ENCODE results near the gene OR2V2.
"Not testable (repeated sequence)": the region's sequence is repeated elsewhere in the genome, so short reads cannot be mapped to it uniquely, and the experiment has no call there.

The OR2V2 gene

GRCh38 chr5:181146927-181147636, at the start of gene OR2V2:
TSS of gene OR2V2 (plus strand) at chr5:181147586. CDS start at chr5:181154943, 7,357 bp downstream.
- not testable (repeated sequence) for DNase-seq

- not testable (repeated sequence) for DNase-seq
These were observed 49.5 kb upstream of the OR2V2 start for GRCh38 chr5:181097759-181098491.

GRCh38 chr5:181098762-181099601, 48.4 kb upstream of the OR2V2 start:
- DNase-seq = no peak

GRCh38 chr5:181099602-181100086, 47.7 kb upstream of the OR2V2 start:
- no peak for DNase-seq

GRCh38 chr5:181100121-181100875, 47.1 kb upstream of the OR2V2 start:
- DNase-seq = no peak

- DNase-seq = not testable (repeated sequence)
These were observed 46.2 kb upstream of the OR2V2 start for GRCh38 chr5:181101030-181101641.

- DNase-seq = not testable (repeated sequence)
These were observed 45.3 kb upstream of the OR2V2 start for GRCh38 chr5:181101930-181102674.

- DNase-seq = not testable (repeated sequence)
These were observed 43.2 kb upstream of the OR2V2 start for GRCh38 chr5:181104259-181104568.

- DNase-seq = not testable (repeated sequence)
These were observed 42.6 kb upstream of the OR2V2 start for GRCh38 chr5:181104606-181105390.

- DNase-seq = no peak
These were observed 41.9 kb upstream of the OR2V2 start for GRCh38 chr5:181105391-181106025.

GRCh38 chr5:181107699-181108098, 39.7 kb upstream of the OR2V2 start:
- no peak for DNase-seq

- DNase-seq = no peak
These were observed 38.7 kb upstream of the OR2V2 start for GRCh38 chr5:181108578-181109165.

- DNase-seq = no peak
These were observed 37.8 kb upstream of the OR2V2 start for GRCh38 chr5:181109489-181110013.

- DNase-seq = no peak
These were observed 36.4 kb upstream of the OR2V2 start for GRCh38 chr5:181111010-181111409.

- no peak for DNase-seq
These were observed 34.9 kb upstream of the OR2V2 start for GRCh38 chr5:181112476-181112875.

- not testable (repeated sequence) for DNase-seq
These were observed 33.8 kb upstream of the OR2V2 start for GRCh38 chr5:181113572-181113971.

- no peak for DNase-seq
These were observed 33.0 kb upstream of the OR2V2 start for GRCh38 chr5:181114284-181114843.

- no peak for DNase-seq
These were observed 32.3 kb upstream of the OR2V2 start for GRCh38 chr5:181114844-181115778.
